Measurements from ENCODE around the gene CDKN2C.
"Not testable (repeated sequence)": the region's sequence is repeated elsewhere in the genome, so short reads cannot be mapped to it uniquely, and the experiment has no call there.

CDKN2C gene

GRCh38 chr1:50969611-50970508 is at the start of gene CDKN2C:
CDKN2C (plus strand) TSS chr1:50970245; CDS start chr1:50970369, 124 bp downstream.
- peak; percentile 76 for DNase-seq

DNA sequence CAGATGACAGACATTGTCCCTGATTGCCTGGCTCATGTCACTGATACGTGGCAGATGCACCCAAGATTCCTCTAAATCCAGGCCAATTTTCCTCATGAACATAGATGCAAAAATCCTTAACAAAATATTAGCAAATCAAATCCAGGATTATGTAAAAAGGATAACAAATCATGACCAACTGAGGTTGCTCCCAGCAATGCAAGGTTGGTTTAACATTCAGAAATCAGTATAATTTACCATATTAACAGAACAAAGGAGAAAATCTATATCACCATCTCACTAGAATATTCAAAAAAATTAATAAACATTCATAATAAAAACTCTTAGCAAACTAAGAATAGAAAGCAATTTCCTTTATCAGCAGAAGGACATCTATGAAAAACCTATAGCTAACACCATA is 49.6 kb upstream of the CDKN2C start:
- DNase-seq: no peak

DNA sequence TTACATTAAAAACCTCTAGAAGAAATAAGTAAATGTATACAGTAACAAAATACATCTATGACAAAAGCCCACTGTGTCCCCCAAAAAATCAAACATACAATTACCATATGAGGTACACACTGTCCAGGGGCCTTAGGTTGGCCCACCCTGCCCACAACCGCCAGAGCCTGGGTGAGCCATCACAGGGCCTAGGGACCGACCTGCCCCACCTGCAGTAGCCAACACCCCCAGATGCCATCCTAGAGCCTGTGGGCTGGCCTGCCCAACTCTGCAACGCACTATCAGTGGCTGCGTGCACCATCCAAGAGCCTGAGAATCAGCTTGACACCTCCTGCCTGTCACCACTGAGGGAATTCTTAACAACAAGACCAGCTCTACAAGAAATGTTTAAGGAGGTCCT is 49.0 kb upstream of the CDKN2C start:
- no peak for DNase-seq

DNA sequence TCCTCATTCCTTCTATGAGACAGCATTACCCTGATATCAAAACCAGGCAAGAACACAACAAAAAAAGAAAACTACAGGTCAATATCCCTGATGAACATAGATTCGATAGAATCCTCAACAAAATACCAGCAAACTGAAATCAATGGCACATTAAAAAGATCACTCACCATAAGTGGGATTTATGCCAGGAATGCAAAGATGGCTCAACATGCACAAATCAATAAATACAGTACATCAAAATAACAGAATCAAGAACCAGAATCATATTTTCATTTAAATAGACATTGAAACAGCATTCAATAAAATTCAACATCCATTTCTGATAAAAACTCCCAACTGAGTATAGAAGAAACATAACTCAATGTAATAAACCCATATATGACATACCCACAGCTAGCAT is 46.5 kb upstream of the CDKN2C start:
- no peak for DNase-seq

GRCh38 chr1:50929376-50929958 is 40.6 kb upstream of the CDKN2C start:
- DNase-seq: peak; percentile 18

GRCh38 chr1:50930193-50930592 is 39.9 kb upstream of the CDKN2C start:
- no peak for DNase-seq

- no peak for DNase-seq
Observed at GRCh38 chr1:50930965-50931737, 38.9 kb upstream of the CDKN2C start.

DNA sequence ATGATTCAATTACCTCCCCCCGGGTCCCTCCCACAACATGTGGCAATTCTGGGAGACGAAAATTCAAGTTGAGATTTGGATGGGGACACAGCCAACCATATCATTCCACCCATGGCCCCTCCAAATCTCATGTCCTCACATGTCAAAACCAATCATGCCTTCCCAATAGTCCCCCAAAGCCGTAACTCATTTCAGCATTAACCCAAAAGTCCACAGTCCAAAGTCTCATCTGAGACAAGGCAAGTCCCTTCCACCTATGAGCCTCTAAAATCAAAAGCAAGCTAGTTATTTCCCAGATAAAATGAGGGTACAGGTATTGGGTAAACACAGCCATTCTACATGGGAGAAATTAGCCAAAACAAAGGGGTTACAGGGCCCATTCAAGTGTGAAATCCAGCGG is 38.0 kb upstream of the CDKN2C start:
- DNase-seq: not testable (repeated sequence)

GRCh38 chr1:50933770-50934169 is 36.3 kb upstream of the CDKN2C start:
- DNase-seq: not testable (repeated sequence)

GRCh38 chr1:50934838-50935237 is 35.2 kb upstream of the CDKN2C start:
- no peak for DNase-seq

DNA sequence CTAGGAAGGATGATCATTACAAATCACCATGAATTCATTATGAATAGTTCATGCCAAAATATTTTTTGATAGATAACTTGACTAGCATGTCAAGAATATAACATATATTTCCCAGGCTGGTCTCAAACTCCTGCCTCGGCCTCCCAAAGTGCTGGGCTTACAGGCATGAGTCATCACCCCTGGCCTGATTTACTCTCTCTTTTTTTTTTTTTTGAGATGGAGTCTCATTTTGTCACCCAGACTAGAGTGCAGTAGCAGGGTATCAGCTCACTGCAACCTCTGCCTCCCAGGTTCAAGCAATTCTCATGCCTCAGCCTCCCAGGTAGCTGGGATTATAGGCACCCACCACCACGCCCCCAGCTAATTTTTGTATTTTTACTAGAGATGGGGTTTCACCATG is 34.8 kb upstream of the CDKN2C start:
- DNase-seq: not testable (repeated sequence)

GRCh38 chr1:50936321-50936720 is 33.7 kb upstream of the CDKN2C start:
- DNase-seq: no peak

DNA sequence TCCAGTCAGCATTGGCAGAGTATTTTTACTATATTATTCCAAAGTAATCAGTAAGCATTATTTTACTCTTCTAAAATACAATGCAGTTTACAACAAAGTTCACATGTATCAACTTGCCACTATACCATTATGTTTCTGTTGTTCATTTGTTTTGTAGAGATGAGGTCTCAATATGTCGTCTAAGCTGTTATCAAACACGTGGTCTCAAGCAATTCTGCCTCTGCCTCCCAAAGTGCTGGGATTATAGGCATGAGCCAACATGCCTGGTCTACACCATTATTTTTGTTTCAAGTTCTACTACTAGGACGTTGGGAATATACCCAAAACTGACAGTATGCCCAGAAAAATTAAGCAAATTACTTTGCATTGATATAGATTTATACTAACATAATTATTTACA is 29.8 kb upstream of the CDKN2C start:
- DNase-seq: no peak

DNA sequence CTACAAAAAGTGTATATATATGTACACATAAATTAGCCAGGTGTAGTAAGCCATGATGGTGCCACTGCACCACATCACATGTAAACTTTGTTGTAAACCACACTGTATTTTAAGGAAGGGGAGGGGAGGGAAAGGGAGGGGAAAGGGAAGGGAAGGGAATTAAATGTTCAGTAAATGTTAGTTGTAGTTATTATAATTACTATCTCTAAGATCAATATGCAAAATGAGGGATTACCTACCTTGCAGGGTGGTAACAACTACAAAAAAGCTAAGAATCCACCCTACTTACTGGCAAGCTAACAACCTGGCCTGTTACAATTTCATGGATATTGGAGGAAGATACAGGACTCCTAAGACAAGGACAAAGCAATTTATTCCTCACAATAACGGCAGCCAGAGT is 27.7 kb upstream of the CDKN2C start:
- no peak for DNase-seq

DNA sequence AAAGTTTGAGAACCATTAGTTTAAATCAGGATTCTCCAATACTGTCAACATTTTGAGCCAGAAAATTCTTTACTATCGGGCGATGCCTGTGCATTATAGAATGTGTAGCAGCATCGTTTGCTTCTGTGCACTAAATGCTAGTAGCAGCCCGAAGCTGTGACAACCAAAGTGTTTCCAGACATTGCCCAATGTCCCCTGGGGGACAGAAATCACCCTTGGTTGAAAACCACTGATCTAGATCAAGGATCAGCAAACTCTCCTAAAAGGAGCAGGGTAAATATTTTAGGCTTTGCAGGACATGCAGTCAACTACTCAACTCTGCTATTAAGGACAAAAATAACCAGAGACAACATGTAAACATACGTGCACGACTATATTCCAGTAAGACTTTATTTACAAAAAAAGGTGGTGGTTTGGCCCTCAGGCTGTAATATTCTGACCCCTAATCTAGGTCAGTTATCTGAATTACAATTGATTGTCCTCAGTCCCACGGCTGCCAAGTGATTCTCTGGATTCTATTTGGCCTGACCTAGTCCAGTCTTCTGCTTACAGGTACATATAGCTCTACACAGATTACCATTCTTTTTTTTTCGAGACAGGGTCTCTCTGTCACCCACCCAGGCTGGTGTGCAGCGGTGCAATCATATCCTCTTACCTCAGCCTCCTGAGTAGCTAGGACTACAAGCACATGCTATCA is 20.6 kb upstream of the CDKN2C start:
- DNase-seq: no peak

DNA sequence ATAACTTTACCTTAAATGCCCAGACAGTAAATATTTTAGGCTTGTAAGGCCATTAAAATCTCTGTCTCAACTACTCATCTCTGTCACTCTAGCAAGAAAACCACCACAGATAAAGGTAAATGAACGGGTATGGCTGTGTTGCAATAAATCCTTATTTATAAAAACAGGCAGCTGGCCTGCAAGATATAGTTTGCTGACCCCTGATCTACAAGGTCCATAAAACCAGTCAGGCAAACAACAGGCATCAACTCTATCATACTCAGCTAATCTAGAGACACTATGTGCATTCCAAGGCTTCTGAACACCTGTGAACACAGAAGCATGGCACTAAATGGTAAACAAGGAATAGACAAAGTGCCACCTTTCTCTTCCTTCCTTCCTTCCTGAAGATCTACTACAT is 19.6 kb upstream of the CDKN2C start:
- DNase-seq: no peak

GRCh38 chr1:50952566-50952965 is 17.5 kb upstream of the CDKN2C start:
- DNase-seq: not testable (repeated sequence)

DNA sequence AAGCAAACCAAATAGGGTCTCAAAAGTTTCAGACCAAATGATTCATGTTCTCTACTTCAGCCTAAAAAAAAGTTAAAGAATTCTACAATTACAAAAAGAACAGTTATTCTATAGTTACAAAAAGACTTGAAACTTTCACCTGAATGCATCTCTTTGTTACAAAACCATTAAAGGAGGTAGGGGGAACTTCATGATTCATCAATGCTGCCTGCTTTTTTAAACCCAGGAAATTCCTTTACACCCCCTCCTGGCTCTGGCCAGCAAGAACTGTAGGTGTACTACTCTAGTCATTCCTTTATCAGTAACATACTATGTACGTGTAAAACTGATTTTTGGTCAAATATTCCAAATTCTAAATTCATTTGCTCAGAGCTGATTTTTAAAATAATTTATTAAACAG is 14.9 kb upstream of the CDKN2C start:
- DNase-seq: no peak

GRCh38 chr1:50959303-50959912 is 10.6 kb upstream of the CDKN2C start:
- DNase-seq: no peak

GRCh38 chr1:50959913-50960844 is 9.9 kb upstream of the CDKN2C start, which contains the start of gene FAF1:
FAF1 (minus strand) TSS chr1:50960267; CDS start chr1:50959811, 456 bp downstream.
- peak; percentile 90 for DNase-seq

GRCh38 chr1:50964863-50965262 is 5.2 kb upstream of the CDKN2C start:
- no peak for DNase-seq

Measured in SHP77 treated with DMSO at 0.1 percent for 48 hours (cell line).